Stomach (tissue), 4 donors: Measurements from ENCODE around the gene MS4A15.

ENCODE experiments used
- POLR2A ChIP-seq, 4 donors: fragments of 450-650 bp; IDR thresholded peaks; one replicate each; pipeline ENCODE4 v1.6.1; 2016; ENCODE audit warnings: antibody characterized with exemption in 4 of 4, control low read depth in 2 of 4, mild to moderate bottlenecking in 1 of 4, moderate library complexity in 1 of 4
- POLR2AphosphoS5 ChIP-seq, 3 donors: sonication (generic); formaldehyde crosslinking; IDR thresholded peaks; one replicate each; pipeline ENCODE4 v1.6.1; 2016; ENCODE audit warnings: antibody characterized with exemption in 3 of 3
- TF ChIP-seq, protein P1 (sequence below), 7 experiments: fragments of 450-650 bp in 4 of 7; fragments of 200-600 bp in 3 of 7; sonication (generic) in 3 of 7; IDR thresholded peaks; one replicate each; pipeline ENCODE4 v1.5.1; 2016 to 2019; ENCODE audit warnings: antibody characterized with exemption in 7 of 7, control low read depth in 2 of 7, mild to moderate bottlenecking in 1 of 7

- TF ChIP-seq, protein P1, sequence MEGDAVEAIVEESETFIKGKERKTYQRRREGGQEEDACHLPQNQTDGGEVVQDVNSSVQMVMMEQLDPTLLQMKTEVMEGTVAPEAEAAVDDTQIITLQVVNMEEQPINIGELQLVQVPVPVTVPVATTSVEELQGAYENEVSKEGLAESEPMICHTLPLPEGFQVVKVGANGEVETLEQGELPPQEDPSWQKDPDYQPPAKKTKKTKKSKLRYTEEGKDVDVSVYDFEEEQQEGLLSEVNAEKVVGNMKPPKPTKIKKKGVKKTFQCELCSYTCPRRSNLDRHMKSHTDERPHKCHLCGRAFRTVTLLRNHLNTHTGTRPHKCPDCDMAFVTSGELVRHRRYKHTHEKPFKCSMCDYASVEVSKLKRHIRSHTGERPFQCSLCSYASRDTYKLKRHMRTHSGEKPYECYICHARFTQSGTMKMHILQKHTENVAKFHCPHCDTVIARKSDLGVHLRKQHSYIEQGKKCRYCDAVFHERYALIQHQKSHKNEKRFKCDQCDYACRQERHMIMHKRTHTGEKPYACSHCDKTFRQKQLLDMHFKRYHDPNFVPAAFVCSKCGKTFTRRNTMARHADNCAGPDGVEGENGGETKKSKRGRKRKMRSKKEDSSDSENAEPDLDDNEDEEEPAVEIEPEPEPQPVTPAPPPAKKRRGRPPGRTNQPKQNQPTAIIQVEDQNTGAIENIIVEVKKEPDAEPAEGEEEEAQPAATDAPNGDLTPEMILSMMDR (IDR thresholded peaks at IDR 0.05) = peak in 5 of 7 experiments; percentile 11 to 51 (median 40)
- no peak for TF ChIP-seq POLR2A (IDR thresholded peaks at IDR 0.05)
- no peak for TF ChIP-seq POLR2AphosphoS5 (IDR thresholded peaks at IDR 0.05)
These were observed at the start of gene MS4A15 for GRCh38 chr11:60756307-60757032.
